ENCODE results near the gene WDR87. TPM values are rescaled to one million over a fixed set of nuclear protein-coding genes. Genes with fewer than 3 reads are reported as not detected.
A peak's percentile ranks its signal among the peaks of the same experiment; 100 is the strongest.

WDR87 gene
- total RNA-seq, 1 donor from 2014 or later = not detected

- TF ChIP-seq CTCF (IDR thresholded peaks at IDR 0.05; ENCODE audit: insufficient read depth, low read length, poor library complexity, severe bottlenecking) = no peak
- Histone ChIP-seq H3K4me3 (ENCODE audit: low read depth, low read length) (no peak overlapping the region), H3K27me3 (ENCODE audit: control insufficient read depth, insufficient read depth, low read length) (no peaks in the 10 kb centered on the region), H3K36me3 (ENCODE audit: control insufficient read depth, insufficient read depth, low read length) (no peaks in the 10 kb centered on the region)
- DNase-seq (ENCODE audit: low read depth) = no peak
Measured at GRCh38 chr19:37920591-37921450, 14.4 kb upstream of the WDR87 start.

- Histone ChIP-seq H3K27me3 (ENCODE audit: control insufficient read depth, insufficient read depth, low read length) (no peaks in the 10 kb centered on the region), H3K4me3 (ENCODE audit: low read depth, low read length) (no peak overlapping the region), H3K36me3 (ENCODE audit: control insufficient read depth, insufficient read depth, low read length) (no peaks in the 10 kb centered on the region)
- TF ChIP-seq CTCF (IDR thresholded peaks at IDR 0.05; ENCODE audit: insufficient read depth, low read length, poor library complexity, severe bottlenecking) = no peak
- DNase-seq (ENCODE audit: low read depth) = no peak
Measured at GRCh38 chr19:37914908-37915307, 8.5 kb upstream of the WDR87 start.

GRCh38 chr19:37909661-37910199 is 3.3 kb upstream of the WDR87 start:
- DNase-seq (ENCODE audit: low read depth) = no peak
- Histone ChIP-seq H3K36me3 (ENCODE audit: control insufficient read depth, insufficient read depth, low read length) (no peaks in the 10 kb centered on the region), H3K4me3 (ENCODE audit: low read depth, low read length) (no peak overlapping the region), H3K27me3 (ENCODE audit: control insufficient read depth, insufficient read depth, low read length) (no peaks in the 10 kb centered on the region)
- no peak for TF ChIP-seq CTCF (IDR thresholded peaks at IDR 0.05; ENCODE audit: insufficient read depth, low read length, poor library complexity, severe bottlenecking)

GRCh38 chr19:37907735-37908455 is 1.5 kb upstream of the WDR87 start:
- no peak for DNase-seq (ENCODE audit: low read depth)
- no peak for TF ChIP-seq CTCF (IDR thresholded peaks at IDR 0.05; ENCODE audit: insufficient read depth, low read length, poor library complexity, severe bottlenecking)
- no peaks in the 10 kb centered on the region for H3K27me3 ChIP-seq (ENCODE audit: control insufficient read depth, insufficient read depth, low read length)
- no peaks in the 10 kb centered on the region for H3K36me3 ChIP-seq (ENCODE audit: control insufficient read depth, insufficient read depth, low read length)
- peak overlapping the region; percentile 70 for H3K4me3 ChIP-seq (ENCODE audit: low read depth, low read length)

GRCh38 chr19:37906869-37907734 is 708 bp upstream of the WDR87 start, which contains the start of gene SIPA1L3:
SIPA1L3 (plus strand) TSS chr19:37907208; CDS start chr19:38081566, 174,358 bp downstream.
- peak within 1 kb of the TSS; percentile 70 for H3K4me3 ChIP-seq (ENCODE audit: low read depth, low read length)
- no peak for TF ChIP-seq CTCF (IDR thresholded peaks at IDR 0.05; ENCODE audit: insufficient read depth, low read length, poor library complexity, severe bottlenecking)
- H3K27me3 ChIP-seq (ENCODE audit: control insufficient read depth, insufficient read depth, low read length) = no peaks in the 10 kb centered on the region
- H3K36me3 ChIP-seq (ENCODE audit: control insufficient read depth, insufficient read depth, low read length) = no peaks in the 10 kb centered on the region
- DNase-seq (ENCODE audit: low read depth) = peak; percentile 76

Data from kidney epithelial cell (primary cell).